HG03095 (cell line): Measurements from ENCODE around the gene MRPL43.
A peak's percentile ranks its signal among the peaks of the same experiment; 100 is the strongest.

Source experiments
- ATAC-seq: cut with Tn5 transposase; IDR thresholded peaks from one replicate; pipeline ENCODE4 v1.9.1; 2021; ENCODE audit warnings: moderate library complexity; ENCODE audit not compliant: unreplicated experiment

Gene MRPL43

DNA sequence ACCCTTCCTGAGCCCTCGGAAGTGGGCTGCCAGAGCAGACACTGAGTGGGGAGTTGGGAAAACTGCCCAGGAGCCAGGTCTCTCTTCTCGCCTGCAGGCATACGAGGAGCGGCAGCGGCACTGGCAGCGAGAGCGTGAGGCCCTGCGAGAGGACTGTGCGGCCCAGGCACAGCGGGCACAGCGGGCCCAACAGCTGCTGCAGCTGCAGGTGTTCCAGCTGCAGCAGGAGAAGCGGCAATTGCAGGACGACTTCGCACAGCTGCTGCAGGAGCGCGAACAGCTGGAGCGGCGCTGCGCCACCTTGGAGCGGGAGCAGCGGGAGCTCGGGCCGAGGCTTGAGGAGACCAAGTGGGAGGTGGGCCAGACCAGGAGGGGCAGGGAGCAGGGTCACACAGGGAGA, 18.1 kb upstream of the MRPL43 start:
- ATAC-seq: no peak

DNA sequence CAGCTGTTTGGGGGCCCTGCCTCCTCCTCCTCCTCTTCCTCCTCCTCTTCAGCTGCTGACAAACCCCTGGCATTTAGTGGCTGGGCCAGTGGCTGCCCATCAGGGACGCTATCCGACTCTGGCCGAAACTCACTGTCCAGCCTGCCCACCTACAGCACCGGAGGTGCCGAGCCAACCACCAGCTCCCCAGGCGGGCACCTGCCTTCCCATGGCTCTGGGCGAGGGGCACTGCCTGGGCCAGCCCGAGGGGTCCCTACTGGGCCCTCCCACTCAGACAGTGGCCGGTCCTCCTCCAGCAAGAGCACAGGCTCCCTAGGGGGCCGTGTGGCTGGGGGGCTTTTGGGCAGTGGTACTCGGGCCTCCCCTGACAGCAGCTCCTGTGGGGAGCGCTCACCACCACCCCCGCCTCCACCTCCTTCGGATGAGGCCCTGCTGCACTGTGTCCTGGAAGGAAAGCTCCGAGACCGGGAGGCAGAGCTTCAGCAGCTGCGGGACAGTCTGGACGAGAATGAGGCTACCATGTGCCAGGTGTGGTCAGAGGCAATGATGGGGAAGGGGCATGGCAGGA, 16.4 kb upstream of the MRPL43 start:
- ATAC-seq: no peak

DNA sequence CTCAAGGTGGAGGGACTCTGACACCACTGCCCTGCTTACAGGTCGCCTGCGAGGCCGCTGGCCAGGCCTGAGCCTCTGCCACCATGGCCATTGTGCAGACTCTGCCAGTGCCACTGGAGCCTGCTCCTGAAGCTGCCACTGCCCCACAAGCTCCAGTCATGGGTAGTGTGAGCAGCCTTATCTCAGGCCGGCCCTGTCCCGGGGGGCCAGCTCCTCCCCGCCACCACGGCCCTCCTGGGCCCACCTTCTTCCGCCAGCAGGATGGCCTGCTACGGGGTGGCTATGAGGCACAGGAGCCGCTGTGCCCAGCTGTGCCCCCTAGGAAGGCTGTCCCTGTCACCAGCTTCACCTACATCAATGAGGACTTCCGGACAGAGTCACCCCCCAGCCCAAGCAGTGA, 15.2 kb upstream of the MRPL43 start:
- no peak for ATAC-seq

- no peak for ATAC-seq
Measured at GRCh38 chr10:101001659-101002035, 14.3 kb upstream of the MRPL43 start.

DNA sequence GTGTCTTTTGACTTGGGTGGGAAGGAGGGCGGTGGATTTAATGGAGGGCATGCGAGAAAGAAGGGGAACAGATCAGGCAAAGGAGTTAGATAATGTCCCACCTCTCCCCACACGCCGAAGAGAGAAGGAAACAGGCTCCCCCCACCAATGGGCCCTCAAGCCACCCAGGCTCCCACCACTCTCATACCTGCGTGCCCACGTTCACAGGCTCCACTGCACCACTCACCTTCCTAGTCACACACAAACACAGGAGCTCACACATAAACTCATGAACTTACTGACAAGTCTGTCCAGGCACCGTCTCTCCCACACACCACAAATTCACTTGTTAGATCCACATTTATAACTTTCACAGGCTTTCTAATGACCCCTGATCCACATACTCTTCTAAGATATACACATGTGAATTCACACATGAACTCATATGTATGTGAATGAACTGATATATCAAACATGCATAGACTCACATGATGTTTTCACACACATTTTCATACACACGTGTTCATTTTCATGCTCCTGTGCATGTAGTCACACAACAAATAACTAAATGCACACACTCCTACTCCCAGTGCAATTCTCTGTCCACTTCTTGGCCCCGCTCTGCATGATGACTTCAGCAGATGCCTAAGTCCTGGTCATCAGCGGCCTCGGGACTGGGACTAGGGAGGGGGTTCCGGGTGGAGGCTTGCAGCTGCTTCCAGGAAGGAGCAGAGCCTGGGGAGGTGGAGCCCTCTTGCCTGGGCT, 13.8 kb upstream of the MRPL43 start:
- ATAC-seq: no peak

GRCh38 chr10:101000127-101000914, 13.0 kb upstream of the MRPL43 start:
- no peak for ATAC-seq

DNA sequence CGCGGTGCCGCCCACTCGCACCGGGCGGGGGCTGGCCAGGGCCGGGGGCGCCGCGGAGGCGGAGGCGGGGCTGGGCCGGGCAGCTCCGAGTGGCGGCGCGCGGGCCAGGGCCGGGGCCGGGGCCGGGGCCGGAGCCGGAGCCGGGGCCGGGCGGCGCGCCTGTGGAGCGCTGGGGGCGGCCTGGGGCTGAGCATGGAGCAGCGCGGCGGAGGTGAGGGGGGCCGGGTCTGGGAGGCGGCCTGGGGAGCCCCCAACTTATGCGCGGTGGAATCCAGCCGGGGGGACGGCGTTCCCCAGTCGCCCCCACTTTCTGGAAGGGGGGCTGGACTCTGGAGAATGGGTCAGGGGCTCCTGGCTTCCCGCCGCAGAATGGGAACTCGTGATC, 12.4 kb upstream of the MRPL43 start, which contains the start of gene LZTS2:
LZTS2 (plus strand) TSS at position 67 of the 385 bp plus-strand sequence. CDS start 2,731 bp downstream, outside the sequence.
- ATAC-seq: no peak

- ATAC-seq: peak; percentile 50
Measured at GRCh38 chr10:100998991-100999741, 11.9 kb upstream of the MRPL43 start.

DNA sequence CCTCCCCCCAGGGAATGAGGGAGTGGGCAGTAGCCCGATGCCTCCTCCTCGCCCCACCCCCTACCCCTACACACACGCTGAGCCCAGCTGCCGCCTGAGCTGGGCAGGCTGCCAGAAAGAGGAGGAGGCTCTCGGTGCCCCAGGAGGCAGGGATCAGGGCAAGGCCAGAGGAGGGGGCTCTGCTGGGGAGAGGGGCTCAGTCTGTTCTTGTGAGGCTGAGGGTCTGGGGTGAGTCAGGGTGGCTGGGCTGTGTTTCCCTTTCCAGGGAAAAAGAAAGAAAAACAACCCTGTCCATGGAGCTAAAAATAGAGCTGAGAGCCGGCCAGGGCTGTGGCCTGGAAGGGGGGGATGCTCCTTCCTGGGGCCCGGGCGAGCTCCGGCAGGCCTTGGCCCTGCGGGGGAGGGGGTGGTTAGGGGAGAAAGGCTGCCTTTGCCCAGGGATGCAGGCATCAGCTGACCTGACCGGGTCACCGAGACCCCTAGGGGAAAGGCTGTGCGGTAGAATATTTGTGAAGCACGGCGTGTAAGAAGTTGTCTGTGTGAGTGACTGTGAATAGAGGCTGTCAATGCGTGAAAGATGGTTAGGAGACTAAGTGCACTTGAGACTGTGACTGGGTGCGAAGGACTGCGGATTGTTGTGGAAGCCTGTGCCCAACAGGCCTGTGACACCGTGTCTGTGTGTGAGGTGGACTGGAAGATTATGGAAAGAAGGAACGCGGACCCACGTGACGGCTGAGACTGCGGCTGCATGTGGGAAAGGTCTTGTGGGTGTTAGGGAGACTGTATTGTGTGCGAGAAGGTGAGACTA, 11.1 kb upstream of the MRPL43 start:
- ATAC-seq: no peak

GRCh38 chr10:100997360-100998182, 10.3 kb upstream of the MRPL43 start:
- no peak for ATAC-seq

DNA sequence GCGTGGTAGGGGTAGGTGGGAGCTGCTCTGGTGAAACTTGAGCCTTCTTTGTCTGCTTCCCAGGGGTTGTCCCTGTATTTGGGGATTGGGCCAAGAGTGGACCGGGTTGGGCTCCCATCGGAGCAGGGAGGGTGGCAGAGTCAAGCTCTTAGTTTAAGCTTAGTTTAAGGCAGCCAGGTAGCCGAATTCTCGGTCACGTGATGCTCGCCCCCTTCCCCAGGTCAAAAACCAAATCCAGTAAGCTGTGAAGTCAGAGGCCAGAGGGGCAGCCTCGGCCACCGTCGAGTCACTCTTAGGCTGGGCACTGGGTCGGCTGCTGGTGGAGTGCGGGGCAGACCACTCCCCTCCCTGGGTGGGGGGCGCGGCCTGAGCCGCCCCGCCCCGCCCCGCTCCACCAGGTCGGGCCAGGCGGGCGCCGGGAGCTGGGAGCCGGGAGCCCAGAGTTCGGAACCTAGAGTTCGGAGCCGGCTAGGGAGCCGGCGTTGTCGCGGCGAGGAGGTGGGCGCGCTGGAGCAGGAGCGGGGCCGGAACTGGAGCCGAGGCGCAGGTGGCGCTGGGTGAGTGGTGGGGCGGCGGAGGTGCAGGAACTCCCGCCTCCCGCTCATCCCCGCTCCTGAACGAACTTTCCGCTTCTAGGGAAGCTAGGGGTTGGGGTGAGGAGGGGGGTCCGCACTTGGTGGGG, 9.5 kb upstream of the MRPL43 start:
- ATAC-seq: no peak

DNA sequence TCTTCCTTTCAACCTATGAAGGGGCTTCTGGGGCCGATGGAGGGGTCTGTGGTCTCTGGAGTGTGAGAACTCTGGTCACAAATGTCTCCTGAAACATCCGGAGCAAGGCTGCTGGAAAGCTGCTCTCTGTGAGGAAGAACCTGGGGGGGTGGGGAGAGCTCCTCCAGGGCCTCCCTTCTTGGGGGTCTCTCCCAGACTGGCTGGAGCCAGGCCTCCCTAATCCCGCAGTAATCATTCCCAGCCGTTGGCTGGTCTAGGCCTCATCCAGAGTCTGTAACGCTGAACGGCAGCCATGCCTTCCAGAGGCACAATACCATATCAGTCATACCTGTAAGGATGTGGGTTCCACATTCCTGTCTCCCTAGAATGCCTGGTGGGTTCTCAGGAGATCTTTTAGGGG, 7.9 kb upstream of the MRPL43 start:
- ATAC-seq: no peak

DNA sequence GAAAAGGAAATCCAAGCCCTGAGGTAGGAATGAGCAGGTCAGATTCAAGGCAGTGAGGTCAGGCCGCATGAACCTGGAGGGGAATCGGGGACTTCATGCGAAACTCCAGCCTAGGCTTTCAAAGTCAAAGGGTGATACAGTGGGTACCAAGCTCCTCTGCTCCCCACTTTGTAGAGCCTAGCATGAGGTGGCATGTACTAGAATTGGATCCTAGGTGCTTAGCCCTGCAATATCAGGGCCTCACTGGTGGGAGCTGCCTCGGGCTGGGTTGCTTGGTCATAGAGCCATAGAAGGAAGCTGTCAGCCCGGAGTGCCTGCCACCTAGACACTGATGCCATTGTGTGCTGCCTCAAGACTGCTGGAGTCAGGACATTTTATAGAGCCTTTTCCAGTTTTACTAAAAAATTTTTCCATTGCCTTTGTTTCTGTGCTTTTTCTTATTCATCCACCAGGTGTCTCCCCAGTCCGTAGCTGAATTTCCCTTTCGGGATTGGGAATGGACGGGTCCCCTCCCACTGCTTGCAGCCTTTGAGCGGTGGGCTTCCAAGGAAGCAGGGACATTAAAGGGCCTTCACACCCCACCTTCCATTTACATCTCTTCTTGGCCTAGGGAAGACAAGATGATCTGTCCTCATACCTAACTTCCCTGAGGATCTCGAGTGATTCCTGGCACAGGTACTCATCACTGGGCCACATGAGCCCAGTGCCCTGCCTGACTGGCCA, 6.8 kb upstream of the MRPL43 start:
- ATAC-seq: no peak

DNA sequence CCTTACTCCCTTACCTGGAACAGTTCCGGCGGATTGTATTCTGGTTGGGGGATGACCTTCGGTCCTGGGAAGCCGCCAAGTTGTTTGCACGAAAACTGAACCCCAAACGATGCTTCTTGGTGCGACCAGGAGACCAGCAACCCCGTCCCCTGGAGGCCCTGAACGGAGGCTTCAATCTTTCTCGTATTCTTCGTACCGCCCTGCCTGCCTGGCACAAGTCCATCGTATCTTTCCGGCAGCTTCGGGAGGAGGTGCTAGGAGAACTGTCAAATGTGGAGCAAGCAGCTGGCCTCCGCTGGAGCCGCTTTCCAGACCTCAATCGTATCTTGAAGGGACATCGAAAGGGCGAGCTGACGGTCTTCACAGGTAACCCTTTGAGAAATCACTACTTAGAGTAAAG, 1.8 kb upstream of the MRPL43 start:
- no peak for ATAC-seq

- no peak for ATAC-seq
Measured at GRCh38 chr10:100988166-100988565, 869 bp upstream of the MRPL43 start.

- no peak for ATAC-seq
Measured at GRCh38 chr10:100987685-100988049, 370 bp upstream of the MRPL43 start.

GRCh38 chr10:100986623-100986951, 710 bp downstream of the MRPL43 start:
- ATAC-seq: no peak

DNA sequence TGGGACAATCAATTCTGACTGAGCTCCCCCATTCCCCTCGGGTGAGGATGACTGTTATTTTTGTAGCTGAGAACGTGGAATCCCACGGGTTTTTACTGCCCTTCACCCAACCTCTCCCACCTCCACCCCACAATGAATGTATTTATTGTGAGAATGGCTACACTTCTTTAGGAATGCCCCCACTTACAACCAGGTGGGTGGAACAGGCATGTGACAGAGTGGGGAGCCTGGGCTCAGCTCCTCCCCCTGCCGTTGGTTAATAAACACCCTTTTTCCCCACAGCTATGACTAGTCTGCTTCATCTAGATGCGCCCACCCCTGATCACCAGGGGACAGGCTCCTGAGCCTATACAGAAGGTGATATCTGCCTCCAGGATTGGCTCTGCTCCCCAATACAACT, 2.0 kb downstream of the MRPL43 start:
- ATAC-seq: no peak
